ENCODE results near the gene INTS12. TPM values are rescaled to one million over a fixed set of nuclear protein-coding genes. Genes with fewer than 3 reads are reported as not detected.

Gene INTS12
- total and polyA plus RNA-seq, 2 of the 8 experiments (the other 6 are each of a cell fraction or from before 2014, with no cell fraction given), result 12.3 to 14.1 TPM

GRCh38 chr4:105719204-105719603 is 10.7 kb upstream of the INTS12 start:
- H3K14ac ChIP-seq (ENCODE audit: insufficient read length), result no peak overlapping the region
- H4K91ac ChIP-seq (replicated peaks; ENCODE audit: insufficient read length, low read length), result no peak overlapping the region
- no peak overlapping the region for H2AK5ac ChIP-seq (ENCODE audit: low read depth, low read length)
- no peak overlapping the region for H4K5ac ChIP-seq (ENCODE audit: insufficient read length, low read depth, low read length)
- no peak overlapping the region for H2BK12ac ChIP-seq (ENCODE audit: low read depth, low read length)
- no peaks in the 10 kb centered on the region for H3K79me1 ChIP-seq (ENCODE audit: low read depth, low read length)
- no peak overlapping the region for H2BK120ac ChIP-seq (replicated peaks; ENCODE audit: low read depth, low read length)
- H3K9me3 ChIP-seq (ENCODE audit: insufficient read depth in 2 of 2, low read depth in 1 of 2, low read length in 1 of 2), result peaks cover 0 to 2% of the 10 kb centered on the region in 2 experiments; a peak in 2 of 4 replicates
- H3K79me2 ChIP-seq (ENCODE audit: control insufficient read depth in 1 of 2, insufficient read depth in 2 of 2, low read length in 2 of 2), result peaks cover 0 to 22% of the 10 kb centered on the region in 2 experiments; a peak in 2 of 4 replicates
- H2AFZ ChIP-seq (ENCODE audit: low read length), result no peak overlapping the region
- H3K23me2 ChIP-seq (ENCODE audit: low read depth, low read length), result no peaks in the 10 kb centered on the region
- H3K36me3 ChIP-seq (ENCODE audit: control insufficient read depth in 2 of 4, insufficient read depth in 4 of 4, low read length in 3 of 4), result peaks cover 0 to 23% (median 7%) of the 10 kb centered on the region in 4 experiments; a peak in 4 of 8 replicates
- no peak overlapping the region for H3K4ac ChIP-seq (replicated peaks; ENCODE audit: insufficient read length, low read depth, low read length)
- H4K8ac ChIP-seq (ENCODE audit: extremely low read depth, insufficient read depth, low read length), result no peak overlapping the region
- WGBS, 2 experiments (ENCODE audit: extremely low coverage in 1 of 2, insufficient coverage in 1 of 2, insufficient read length in 1 of 2, insufficient replicate concordance in 2 of 2, low coverage in 1 of 2, low lambda C conversion rate in 2 of 2, missing lambda C conversion rate in 1 of 2), result 83% methylated on average over 2 of the region's 2 CpGs; no CpG with 5 or more reads in 1 of the 2 experiments
- H3K27me3 ChIP-seq (replicated peaks in 1 of 4; ENCODE audit: control insufficient read depth in 3 of 4, extremely low read depth in 1 of 4, insufficient read depth in 3 of 4, low read length in 3 of 4), result no peaks in the 10 kb centered on the region
- no peak overlapping the region for H3K27ac ChIP-seq (ENCODE audit: low read depth, low read length)
- DNase-seq (ENCODE audit: low read depth in 1 of 2, low spot score in 2 of 2), result no peak
- no peak overlapping the region for H3K18ac ChIP-seq (ENCODE audit: extremely low read depth, low read length)
- no peak overlapping the region for H3K56ac ChIP-seq (replicated peaks; ENCODE audit: insufficient read length, low read depth, low read length)
- H2BK15ac ChIP-seq (ENCODE audit: low read length), result no peak overlapping the region
- TF ChIP-seq E2F6 (IDR thresholded peaks at IDR 0.05), result no peak
- TF ChIP-seq USF2 (IDR thresholded peaks at IDR 0.05; ENCODE audit: low read length), result no peak
- no peak for TF ChIP-seq RFX5 (IDR thresholded peaks at IDR 0.05; ENCODE audit: borderline replicate concordance, low read depth, low read length)
- TF ChIP-seq POLR2A (IDR thresholded peaks at IDR 0.05; ENCODE audit: control extremely low read depth in 1 of 2, low read depth in 2 of 2, low read length in 2 of 2), result no peak
- no peak for TF ChIP-seq SP2 (IDR thresholded peaks at IDR 0.05; ENCODE audit: low read length)
- H3K23ac ChIP-seq (ENCODE audit: insufficient read length), result no peak overlapping the region
- no peaks in the 10 kb centered on the region for H3K4me1 ChIP-seq (replicated peaks in 1 of 4; ENCODE audit: control insufficient read depth in 3 of 4, insufficient read depth in 4 of 4, low read length in 3 of 4)
- ChIA-PET CTCF (ENCODE audit: partially characterized antibody) (interaction anchor here (1.5 kb wide), 1 partner anchor 9 kb away, joined by 4 read pairs; no protein-coding TSS in a partner anchor), POLR2A (ENCODE audit: partially characterized antibody) (interaction anchor here (1.1 kb wide), 1 partner anchor 8 kb away, joined by 3 read pairs; no protein-coding TSS in a partner anchor)
- H2BK20ac ChIP-seq (ENCODE audit: low read length), result no peak overlapping the region
- no peak overlapping the region for H3K9ac ChIP-seq (replicated peaks in 1 of 4; ENCODE audit: extremely low read depth in 1 of 4, low read depth in 3 of 4, low read length in 3 of 4)
- no peak for FAIRE-seq
- H4K20me1 ChIP-seq (replicated peaks in 1 of 2; ENCODE audit: control insufficient read depth in 1 of 2, insufficient read depth in 2 of 2, low read length in 2 of 2), result no peaks in the 10 kb centered on the region
- H3K4me2 ChIP-seq (ENCODE audit: insufficient read depth in 1 of 2, low read depth in 2 of 2, low read length in 2 of 2), result no peak overlapping the region
- H3K4me3 ChIP-seq (ENCODE audit: extremely low read depth in 1 of 4, insufficient read depth in 2 of 4, low read depth in 3 of 4, low read length in 4 of 4), result no peak overlapping the region
- H2BK5ac ChIP-seq (ENCODE audit: low read depth, low read length), result no peak overlapping the region
